HG03457 (cell line): ENCODE data around the gene GRAMD1C.

ENCODE experiments used
- ATAC-seq: cut with Tn5 transposase; IDR thresholded peaks from one replicate; pipeline ENCODE4 v1.9.1; 2021; ENCODE audit warnings: moderate number of reproducible peaks; ENCODE audit not compliant: unreplicated experiment

The GRAMD1C gene

GRCh38 chr3:113947372-113948014 is 108.9 kb downstream of the GRAMD1C start, which contains the start of gene ZDHHC23:
Gene ZDHHC23 (plus strand): TSS chr3:113948013. CDS start chr3:113948803, 790 bp downstream.
- ATAC-seq: peak; percentile 55

GRCh38 chr3:113948015-113948917 is 109.7 kb downstream of the GRAMD1C start:
- ATAC-seq: peak; percentile 37

- ATAC-seq: no peak
Measured at GRCh38 chr3:113952921-113953320, 114.3 kb downstream of the GRAMD1C start.

- ATAC-seq: no peak
Measured at GRCh38 chr3:113953677-113954076, 115.1 kb downstream of the GRAMD1C start.

- ATAC-seq: no peak
Measured at GRCh38 chr3:113954091-113954685, 115.6 kb downstream of the GRAMD1C start.

GRCh38 chr3:113963879-113964278 is 125.3 kb downstream of the GRAMD1C start:
- ATAC-seq: no peak

GRCh38 chr3:113966172-113966571 is 127.6 kb downstream of the GRAMD1C start:
- ATAC-seq: no peak

GRCh38 chr3:113968986-113969385 is 130.4 kb downstream of the GRAMD1C start:
- ATAC-seq: no peak

- no peak for ATAC-seq
Measured at GRCh38 chr3:113977822-113978221, 139.2 kb downstream of the GRAMD1C start.

GRCh38 chr3:113979916-113980315 is 141.3 kb downstream of the GRAMD1C start:
- no peak for ATAC-seq

- ATAC-seq: no peak
Measured at GRCh38 chr3:113981803-113982202, 143.2 kb downstream of the GRAMD1C start.

GRCh38 chr3:113983544-113983943 is 145.0 kb downstream of the GRAMD1C start:
- ATAC-seq: no peak

- ATAC-seq: no peak
Measured at GRCh38 chr3:113985541-113985940, 147.0 kb downstream of the GRAMD1C start.
